NAMALWA (cell line): ENCODE data around the gene GIN1.
"Not testable (repeated sequence)": the region's sequence is repeated elsewhere in the genome, so short reads cannot be mapped to it uniquely, and the experiment has no call there.

Experiments
- DNase-seq: peaks from one replicate; pipeline ENCODE4 v3.0.0-alpha.2; 2015; ENCODE audit warnings: low spot score

GIN1 gene

DNA sequence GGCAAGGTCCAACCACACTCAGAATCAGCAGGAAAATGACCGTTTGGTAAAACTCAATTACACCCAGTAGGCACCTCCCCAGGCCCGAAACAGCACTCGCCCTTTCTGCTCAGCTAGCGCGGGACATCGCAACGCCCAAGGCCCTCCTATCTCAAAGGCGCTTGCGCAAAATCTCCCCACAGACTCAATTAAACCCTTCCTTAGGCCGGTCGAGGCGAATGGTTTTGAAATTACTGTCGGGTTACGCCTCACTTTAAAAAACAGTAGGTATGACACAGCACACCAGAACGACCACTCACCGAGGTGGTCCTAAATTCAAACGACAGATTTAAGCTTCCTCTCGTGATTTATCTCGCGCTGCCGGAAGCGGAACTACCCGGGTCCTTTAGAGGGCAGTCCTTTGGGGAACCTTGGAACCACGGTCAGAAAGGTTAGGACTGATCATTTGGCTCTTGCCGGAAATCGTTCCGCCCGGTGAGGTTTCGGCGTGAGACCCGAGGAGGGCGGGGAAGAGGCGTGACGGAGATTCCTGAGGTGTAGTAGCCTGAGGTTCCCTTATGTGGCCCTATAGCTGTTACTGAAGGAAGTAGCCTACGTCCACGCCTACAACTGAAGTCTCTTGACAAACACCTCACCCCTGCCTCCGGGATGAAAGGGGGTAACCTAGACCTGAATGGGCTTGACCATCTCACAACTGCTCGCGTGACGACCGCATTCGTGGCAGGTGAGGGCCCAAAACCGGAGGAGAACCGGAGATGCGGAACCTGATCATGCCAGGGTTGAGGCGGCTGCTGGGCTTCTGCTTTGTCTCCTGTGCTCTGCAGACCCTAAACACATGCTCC lies at the start of gene GIN1, which contains the start of gene PPIP5K2:
Gene GIN1, minus strand, starts transcription at position 374 of the 842 bp plus-strand sequence. CDS start 11,431 bp downstream, outside the sequence.
Gene PPIP5K2, plus strand, starts transcription at position 537 of the 842 bp plus-strand sequence. CDS start 9,289 bp downstream, outside the sequence.
- peak; percentile 99 for DNase-seq

- no peak for DNase-seq
Observed at GRCh38 chr5:103166706-103167105, 46.8 kb upstream of the GIN1 start.

DNA sequence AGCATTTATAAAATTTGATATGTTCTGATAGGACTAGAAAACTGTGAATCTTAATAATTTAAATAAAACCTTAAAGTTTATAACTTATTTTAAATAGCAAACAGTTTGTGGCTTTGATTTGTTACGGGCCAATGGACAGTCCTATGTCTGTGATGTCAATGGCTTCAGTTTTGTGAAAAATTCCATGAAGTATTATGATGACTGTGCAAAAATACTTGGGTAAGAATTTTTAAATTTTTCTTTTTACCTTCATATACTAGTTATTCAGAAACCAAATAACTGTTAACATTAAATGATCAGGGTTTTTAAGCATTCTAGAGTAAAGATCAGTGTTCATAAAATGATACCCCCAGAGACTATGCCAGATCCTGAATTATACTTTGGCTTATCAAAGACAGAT lies 31.2 kb upstream of the GIN1 start:
- no peak for DNase-seq

DNA sequence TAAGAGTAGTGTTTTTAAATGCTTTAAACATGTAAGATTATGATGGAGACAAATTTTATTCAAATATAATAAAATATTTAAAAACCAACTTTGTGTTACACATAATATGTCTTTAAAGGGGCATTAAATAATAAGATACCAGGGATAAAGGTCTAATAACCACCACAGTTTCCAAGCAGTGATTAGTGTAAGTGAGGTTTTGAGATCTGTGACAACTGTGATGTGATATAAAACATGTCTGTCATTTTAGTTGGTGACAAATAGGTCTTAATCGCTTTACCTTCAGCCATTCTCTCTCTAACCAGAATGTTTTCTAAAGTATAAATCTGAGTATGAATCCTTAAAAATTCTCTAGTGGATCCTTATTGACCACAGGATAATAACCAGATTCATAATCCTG lies 28.3 kb upstream of the GIN1 start:
- DNase-seq: no peak

- DNase-seq: no peak
Observed at GRCh38 chr5:103145196-103145595, 25.3 kb upstream of the GIN1 start.

- not testable (repeated sequence) for DNase-seq
Observed at GRCh38 chr5:103142132-103142531, 22.2 kb upstream of the GIN1 start.

GRCh38 chr5:103139264-103139865 lies 19.4 kb upstream of the GIN1 start:
- DNase-seq: peak; percentile 85

GRCh38 chr5:103138202-103138690 lies 18.3 kb upstream of the GIN1 start:
- DNase-seq: no peak

DNA sequence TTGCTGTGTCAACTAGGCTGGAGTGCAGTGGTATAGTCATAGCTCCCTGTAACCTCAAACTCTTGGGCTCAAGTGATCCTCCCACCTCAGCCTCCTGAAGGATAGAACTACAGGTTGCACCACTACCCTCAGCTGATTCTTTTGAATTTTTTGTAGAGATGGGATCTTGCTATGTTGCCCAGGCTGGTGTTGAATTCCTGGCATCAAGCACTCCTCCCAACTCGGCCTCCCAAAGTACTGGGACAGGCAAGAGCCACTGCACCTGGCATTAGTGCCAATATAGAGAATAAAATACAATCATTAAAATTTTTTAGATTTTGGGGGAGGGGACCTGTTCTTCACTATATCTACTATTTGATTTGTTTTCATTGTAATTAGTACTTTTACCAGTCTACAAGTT lies 15.5 kb upstream of the GIN1 start:
- no peak for DNase-seq

DNA sequence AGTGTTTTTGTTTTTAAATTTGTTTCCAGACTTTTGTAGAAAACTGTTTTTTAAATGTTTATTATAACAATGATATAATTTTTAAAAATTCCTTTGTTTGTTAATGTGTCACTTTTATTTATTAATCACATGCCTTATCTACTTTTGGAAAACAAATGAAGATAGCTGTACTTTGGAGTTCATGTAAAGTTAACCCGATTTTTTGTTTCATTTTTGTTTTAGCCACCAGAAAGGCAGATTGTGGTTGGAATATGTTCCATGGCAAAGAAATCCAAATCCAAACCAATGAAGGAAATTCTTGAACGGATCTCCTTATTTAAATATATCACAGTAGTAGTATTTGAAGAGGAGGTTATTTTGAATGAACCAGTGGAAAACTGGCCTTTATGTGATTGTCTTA lies 13.3 kb upstream of the GIN1 start:
- no peak for DNase-seq

- DNase-seq: no peak
Observed at GRCh38 chr5:103132684-103133083, 12.7 kb upstream of the GIN1 start.

GRCh38 chr5:103128202-103128601 lies 8.3 kb upstream of the GIN1 start:
- no peak for DNase-seq

DNA sequence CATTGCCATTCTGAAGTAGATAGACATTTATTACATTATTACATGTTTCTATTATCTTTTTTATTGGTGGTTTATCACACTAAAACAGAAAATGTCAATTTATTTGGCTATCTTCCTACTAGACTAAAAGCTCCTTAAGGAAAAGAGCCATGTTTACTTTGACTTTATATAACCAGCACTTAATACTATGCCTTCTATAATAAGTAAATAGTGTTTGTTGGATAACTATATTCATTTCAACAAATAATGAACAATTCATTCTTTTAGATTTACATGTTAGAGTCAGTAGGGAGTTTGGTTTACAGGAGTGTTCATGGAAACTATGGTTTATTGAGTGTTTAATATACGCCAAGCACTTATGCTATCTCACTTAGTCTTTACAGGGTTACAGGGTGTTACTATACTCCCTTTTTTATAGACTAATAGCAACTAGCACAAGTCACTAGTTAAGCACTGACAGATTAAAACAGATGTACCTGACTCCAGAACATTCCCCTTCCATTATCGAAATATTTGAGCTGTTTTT lies 7.4 kb upstream of the GIN1 start:
- no peak for DNase-seq

DNA sequence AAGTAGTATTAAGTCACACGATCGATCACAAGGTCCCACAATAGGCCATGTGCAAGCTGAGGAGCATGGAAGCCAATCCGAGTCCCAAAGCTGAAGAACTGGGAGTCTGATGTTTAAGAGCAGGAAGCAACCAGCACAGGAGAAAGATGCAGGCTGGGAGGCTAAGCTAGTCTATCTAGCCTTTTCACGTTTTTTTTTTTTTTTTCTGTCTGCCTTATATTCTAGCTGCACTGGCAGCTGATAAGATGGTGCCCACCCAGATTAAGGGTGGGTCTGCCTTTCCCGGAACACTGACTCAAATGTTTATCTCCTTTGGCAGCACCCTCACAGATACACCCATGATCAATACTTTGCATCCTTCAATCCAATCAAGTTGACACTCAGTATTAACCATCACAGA lies 6.6 kb upstream of the GIN1 start:
- DNase-seq: no peak

DNA sequence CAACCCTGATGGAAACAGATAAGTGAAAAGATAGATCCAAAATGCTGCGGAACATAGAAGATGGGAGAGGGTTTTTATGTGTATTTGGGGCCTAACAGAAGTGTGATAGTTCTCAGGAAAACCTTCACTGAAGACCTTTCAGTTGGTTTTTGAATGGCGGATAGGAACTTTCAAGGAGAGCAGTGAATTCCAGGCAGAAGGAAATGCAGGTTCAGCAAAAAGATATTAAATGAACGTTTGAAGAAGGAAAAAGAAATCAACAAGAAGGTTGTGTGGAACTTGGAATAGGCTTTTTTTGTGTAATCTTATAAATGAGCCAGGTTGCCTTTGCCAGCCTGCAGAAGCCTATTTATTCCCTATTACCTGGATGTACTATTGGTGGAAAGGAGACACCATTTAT lies 2.3 kb upstream of the GIN1 start:
- DNase-seq: no peak

GRCh38 chr5:103120607-103121200 lies 766 bp upstream of the GIN1 start:
- DNase-seq: no peak

- no peak for DNase-seq
Observed at GRCh38 chr5:103119070-103119764, 721 bp downstream of the GIN1 start.

DNA sequence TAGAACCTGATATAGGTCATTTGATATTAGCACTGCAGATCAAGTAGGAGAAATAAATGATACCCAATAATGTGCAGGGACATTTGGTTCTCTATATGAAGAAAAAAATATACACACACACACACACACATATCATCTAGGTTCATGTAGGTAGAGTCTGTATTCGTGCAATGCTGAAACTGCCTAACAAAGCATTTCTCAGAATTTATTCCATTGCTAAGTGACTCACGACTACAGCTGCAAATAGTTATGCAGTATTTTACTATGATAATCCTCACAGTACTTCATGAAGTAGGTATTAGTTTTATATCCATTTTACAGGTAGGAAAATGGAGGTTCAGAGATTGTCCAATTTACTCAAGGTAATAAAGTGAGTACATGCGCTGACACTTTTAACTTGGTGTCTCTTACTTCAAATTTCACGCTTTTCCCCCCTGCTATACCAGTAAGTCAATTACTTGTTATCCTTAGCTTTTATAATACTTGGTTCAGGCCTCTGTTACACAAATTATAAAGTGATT lies 2.4 kb downstream of the GIN1 start:
- DNase-seq: peak; percentile 5

GRCh38 chr5:103114440-103114839 lies 5.5 kb downstream of the GIN1 start:
- DNase-seq: no peak

DNA sequence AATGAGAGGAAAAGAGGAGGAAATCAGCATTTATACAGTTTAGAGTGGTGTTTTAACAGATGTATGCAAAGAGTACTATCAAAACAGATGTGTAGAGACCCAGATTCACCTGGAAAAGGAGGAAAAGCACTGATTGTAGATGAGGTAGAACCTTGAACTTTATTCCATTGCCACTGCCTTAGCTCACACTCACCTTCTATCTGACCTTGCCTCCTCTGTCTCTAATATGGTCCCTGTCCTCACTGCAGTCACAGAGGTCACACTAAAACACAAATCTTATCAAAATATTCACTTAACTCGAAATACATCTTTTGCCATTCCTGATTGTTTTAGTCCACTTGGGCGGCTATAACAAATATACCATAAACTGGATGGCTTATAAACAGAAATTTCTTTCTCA lies 7.0 kb downstream of the GIN1 start:
- DNase-seq: no peak

- no peak for DNase-seq
Observed at GRCh38 chr5:103111468-103111867, 8.5 kb downstream of the GIN1 start.

DNA sequence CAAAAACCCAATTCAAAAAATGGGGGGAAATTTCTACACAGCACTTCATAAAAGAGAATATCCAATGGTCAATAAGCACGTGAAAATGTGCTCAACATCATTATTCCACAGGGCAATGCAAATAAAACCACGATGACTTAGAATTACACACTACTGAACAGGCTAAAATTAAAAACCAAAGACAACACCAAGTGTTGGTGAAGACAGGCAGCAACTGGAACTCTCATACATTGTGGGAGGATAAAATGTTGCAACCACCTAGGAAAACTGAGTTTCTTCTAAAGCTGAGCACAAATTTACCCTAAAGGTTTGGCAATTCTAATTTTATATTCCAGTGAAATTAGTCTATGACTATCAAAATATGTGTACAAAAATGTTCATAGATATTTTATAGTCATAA lies 9.5 kb downstream of the GIN1 start:
- DNase-seq: no peak
